HG02870 (cell line): Measurements from ENCODE around the gene TNFRSF9.
"Not testable (repeated sequence)": the region's sequence is repeated elsewhere in the genome, so short reads cannot be mapped to it uniquely, and the experiment has no call there.

ENCODE experiments used
- ATAC-seq: cut with Tn5 transposase; IDR thresholded peaks from one replicate; pipeline ENCODE4 v1.9.1; 2021; ENCODE audit warnings: mild to moderate bottlenecking, moderate library complexity; ENCODE audit not compliant: unreplicated experiment

The TNFRSF9 gene

GRCh38 chr1:7961216-7962013 lies 20.8 kb upstream of the TNFRSF9 start, which contains the start of gene PARK7:
Gene PARK7 (plus strand): TSS chr1:7961711. CDS start chr1:7962786, 1,075 bp downstream.
- ATAC-seq = peak; percentile 92

- ATAC-seq = no peak
These were observed 20.2 kb upstream of the TNFRSF9 start for GRCh38 chr1:7960867-7961215.

DNA sequence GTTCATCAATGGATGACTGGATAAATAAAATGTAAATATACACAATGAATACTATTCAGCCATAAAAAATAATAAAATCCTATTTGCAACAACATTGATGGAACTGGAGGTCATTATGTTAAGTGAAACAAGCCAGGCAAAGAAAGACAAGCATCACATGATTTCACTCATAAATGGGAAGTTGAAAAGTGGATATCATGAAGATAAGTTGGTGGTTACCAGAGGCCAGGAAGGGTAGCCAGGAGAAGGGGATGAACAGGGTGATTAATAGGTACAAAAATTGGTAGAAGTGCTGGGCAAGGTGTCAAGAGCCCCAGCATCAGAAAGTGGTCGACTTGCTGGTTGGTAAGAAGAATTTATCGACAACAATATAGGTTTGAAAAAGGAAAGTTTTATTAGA lies 19.5 kb upstream of the TNFRSF9 start:
- ATAC-seq = no peak

GRCh38 chr1:7956218-7957032 lies 15.8 kb upstream of the TNFRSF9 start:
- no peak for ATAC-seq

- ATAC-seq = no peak
These were observed 14.0 kb upstream of the TNFRSF9 start for GRCh38 chr1:7954683-7955082.

DNA sequence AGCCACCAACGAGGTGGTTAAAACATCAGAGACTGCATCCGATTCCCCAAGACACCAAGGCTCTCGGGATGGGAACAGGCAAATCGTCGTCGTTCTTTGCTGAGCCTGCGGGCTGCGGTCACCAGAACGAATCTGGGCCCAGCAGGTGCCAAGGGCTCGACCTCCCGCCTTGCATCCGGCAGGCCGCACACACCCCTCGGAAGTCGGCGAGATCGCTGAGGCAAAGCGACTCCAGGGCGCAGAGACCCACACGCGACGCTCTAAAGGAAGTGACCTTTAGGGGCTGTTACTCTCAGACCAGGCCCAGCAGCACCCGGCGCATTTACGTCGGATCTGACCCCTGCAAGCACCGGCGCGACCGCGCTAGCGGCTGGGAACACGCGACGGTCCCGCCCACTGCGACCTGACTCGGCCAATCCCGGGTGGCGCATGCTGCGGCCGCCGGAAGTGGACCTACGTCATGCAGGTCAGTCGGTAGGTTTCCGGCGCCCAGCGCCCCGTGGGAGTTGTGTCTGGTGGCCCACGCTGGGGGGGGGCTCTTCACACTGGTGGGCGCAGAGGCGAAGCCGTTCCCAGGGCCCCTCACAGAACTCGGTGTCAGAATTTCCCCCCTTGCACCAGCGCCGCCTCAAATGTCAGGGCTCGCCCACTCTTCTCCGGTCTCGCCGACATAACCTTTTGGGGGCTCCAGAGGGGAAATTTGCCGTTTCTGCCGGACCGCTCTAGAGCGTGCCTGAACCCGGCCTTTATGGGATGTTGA lies 13.4 kb upstream of the TNFRSF9 start:
- peak; percentile 93 for ATAC-seq

GRCh38 chr1:7952791-7953190 lies 12.2 kb upstream of the TNFRSF9 start:
- ATAC-seq = not testable (repeated sequence)

GRCh38 chr1:7948960-7949359 lies 8.3 kb upstream of the TNFRSF9 start:
- no peak for ATAC-seq

- no peak for ATAC-seq
These were observed 2.6 kb upstream of the TNFRSF9 start for GRCh38 chr1:7943251-7943650.

DNA sequence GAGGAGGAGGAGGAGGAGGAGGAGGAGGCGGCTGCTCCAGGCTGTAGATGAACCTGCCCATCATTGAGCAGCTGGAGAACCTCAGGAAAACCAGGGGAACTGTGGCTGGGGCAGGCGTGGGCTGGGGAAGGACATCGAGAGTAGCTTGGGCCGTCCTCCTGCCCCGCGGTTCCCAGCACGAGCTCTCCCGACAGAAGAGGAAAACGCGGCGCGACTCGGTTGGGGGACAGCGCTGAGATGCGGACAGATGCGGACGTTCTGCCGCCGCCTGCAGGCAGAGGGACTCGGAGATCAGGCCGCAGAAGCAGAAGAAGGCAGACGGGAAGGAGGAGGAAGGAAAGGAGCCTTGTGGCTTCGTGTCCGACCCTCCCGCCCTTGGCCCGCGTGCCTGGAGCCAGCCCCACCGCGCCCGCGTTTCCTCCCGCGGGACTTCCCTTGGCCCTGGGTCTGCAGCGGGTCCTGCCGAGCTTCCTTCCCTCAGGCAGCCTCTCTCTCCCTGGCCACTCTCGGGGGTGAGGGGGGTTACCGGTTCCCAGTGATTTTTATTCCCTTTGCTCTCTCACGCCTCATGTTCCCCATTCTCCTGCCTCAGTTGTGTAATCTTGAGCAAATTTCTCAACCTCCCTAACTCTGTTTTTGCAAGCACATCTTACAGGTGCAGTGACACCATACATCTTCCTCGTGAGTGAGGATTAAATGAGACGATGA lies 1.7 kb upstream of the TNFRSF9 start:
- no peak for ATAC-seq

- ATAC-seq = no peak
These were observed 776 bp upstream of the TNFRSF9 start for GRCh38 chr1:7941437-7941793.

- no peak for ATAC-seq
These were observed 605 bp downstream of the TNFRSF9 start for GRCh38 chr1:7940034-7940433.

- ATAC-seq = no peak
These were observed 2.6 kb downstream of the TNFRSF9 start for GRCh38 chr1:7938070-7938469.

DNA sequence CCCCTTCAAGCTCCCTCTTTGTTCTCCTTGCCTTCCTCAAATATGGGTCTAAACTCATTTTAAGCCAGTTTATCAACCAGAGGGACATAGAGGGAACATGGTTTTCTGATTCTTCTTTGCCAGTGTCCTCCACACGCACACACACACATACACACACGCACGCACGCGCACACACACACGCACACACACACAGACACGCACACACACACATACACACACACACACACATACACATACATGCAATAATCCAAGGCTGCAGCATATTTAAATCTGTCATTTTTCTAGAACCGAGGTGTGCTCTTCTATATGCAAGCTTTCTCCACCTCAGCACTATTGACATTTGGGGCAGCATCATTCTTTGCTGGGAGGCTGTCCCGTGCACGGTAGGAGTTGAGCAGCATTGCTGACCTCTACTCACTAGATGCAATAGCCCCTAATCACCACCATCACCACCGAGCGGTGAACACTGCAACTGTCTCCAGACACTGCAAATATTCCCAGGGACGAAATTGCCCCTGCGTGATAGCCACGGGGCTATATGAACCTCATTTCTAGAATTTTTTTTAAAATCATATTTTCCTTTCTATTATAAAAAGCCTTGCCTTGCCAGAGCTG lies 8.0 kb downstream of the TNFRSF9 start:
- no peak for ATAC-seq

DNA sequence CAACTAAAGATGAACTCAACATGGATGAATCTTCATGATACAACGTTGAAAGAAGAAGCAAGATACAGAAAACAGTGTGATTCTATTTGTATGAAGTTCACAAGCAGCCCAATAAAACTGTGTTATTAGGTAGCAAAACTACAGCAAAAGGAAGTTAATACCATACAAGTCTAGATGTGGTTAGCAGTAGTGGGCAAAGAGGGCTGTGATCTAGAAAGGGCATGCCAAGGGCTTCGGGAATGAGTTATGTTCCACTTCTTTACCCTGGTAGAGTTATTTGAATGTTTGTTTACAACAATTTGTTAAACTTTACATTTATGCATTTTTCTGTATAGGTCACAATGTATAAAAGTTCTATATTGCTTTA lies 9.2 kb downstream of the TNFRSF9 start:
- ATAC-seq = no peak

- no peak for ATAC-seq
These were observed 9.8 kb downstream of the TNFRSF9 start for GRCh38 chr1:7930645-7931445.

- no peak for ATAC-seq
These were observed 11.0 kb downstream of the TNFRSF9 start for GRCh38 chr1:7929637-7930036.

- ATAC-seq = no peak
These were observed 12.4 kb downstream of the TNFRSF9 start for GRCh38 chr1:7928247-7928646.

- ATAC-seq = not testable (repeated sequence)
These were observed 13.6 kb downstream of the TNFRSF9 start for GRCh38 chr1:7927061-7927460.

DNA sequence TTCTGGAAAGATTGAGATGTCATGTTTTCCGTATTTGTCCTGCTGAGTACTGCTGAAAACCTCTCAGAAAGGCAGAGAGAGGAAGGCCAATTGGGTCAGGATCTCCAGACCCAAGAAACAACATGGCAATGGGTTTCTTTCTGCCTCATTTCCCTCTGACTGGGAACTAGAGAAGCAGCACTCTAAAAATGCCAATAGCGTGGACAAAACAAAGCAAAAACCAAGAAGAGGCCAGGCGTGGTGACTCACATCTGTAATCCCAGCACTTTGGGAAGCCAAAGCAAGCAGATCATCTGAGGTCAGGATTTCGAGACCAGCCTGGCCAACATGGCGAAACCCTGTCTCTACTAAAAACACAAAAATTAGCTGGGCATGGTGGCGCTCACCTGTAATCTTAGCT lies 18.3 kb downstream of the TNFRSF9 start:
- ATAC-seq = no peak
